ENCODE data around the gene SOX13.

SOX13 gene

GRCh38 chr1:204051718-204052117 is 21.2 kb upstream of the SOX13 start:
- no peaks in the 10 kb centered on the region for H3K36me3 ChIP-seq (ENCODE audit: insufficient read depth)
- H3K9ac ChIP-seq = no peak overlapping the region
- H3K4me2 ChIP-seq = no peak overlapping the region
- H3K4me1 ChIP-seq (ENCODE audit: low read depth, poor library complexity, severe bottlenecking) = no peaks in the 10 kb centered on the region
- H2AFZ ChIP-seq (ENCODE audit: low read depth) = no peak overlapping the region
- no peak overlapping the region for H3K27ac ChIP-seq
- no peak overlapping the region for H3K4me3 ChIP-seq (IDR thresholded peaks at IDR 0.05; ENCODE audit: insufficient read depth, low read depth, low read length)
- no peaks in the 10 kb centered on the region for H3K79me2 ChIP-seq (ENCODE audit: insufficient read depth, low read depth)
- no peaks in the 10 kb centered on the region for H3K27me3 ChIP-seq (ENCODE audit: insufficient read depth, low read depth)
- no peaks in the 10 kb centered on the region for H4K20me1 ChIP-seq (ENCODE audit: insufficient read depth)
- TF ChIP-seq, protein P1, sequence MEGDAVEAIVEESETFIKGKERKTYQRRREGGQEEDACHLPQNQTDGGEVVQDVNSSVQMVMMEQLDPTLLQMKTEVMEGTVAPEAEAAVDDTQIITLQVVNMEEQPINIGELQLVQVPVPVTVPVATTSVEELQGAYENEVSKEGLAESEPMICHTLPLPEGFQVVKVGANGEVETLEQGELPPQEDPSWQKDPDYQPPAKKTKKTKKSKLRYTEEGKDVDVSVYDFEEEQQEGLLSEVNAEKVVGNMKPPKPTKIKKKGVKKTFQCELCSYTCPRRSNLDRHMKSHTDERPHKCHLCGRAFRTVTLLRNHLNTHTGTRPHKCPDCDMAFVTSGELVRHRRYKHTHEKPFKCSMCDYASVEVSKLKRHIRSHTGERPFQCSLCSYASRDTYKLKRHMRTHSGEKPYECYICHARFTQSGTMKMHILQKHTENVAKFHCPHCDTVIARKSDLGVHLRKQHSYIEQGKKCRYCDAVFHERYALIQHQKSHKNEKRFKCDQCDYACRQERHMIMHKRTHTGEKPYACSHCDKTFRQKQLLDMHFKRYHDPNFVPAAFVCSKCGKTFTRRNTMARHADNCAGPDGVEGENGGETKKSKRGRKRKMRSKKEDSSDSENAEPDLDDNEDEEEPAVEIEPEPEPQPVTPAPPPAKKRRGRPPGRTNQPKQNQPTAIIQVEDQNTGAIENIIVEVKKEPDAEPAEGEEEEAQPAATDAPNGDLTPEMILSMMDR (conservative IDR thresholded peaks at IDR 0.05; ENCODE audit: low read depth, low read length) = no peak

- no peak overlapping the region for H3K4me2 ChIP-seq
- no peaks in the 10 kb centered on the region for H3K4me1 ChIP-seq (ENCODE audit: low read depth, poor library complexity, severe bottlenecking)
- H4K20me1 ChIP-seq (ENCODE audit: insufficient read depth) = no peaks in the 10 kb centered on the region
- no peak overlapping the region for H3K4me3 ChIP-seq (IDR thresholded peaks at IDR 0.05; ENCODE audit: insufficient read depth, low read depth, low read length)
- no peaks in the 10 kb centered on the region for H3K79me2 ChIP-seq (ENCODE audit: insufficient read depth, low read depth)
- H2AFZ ChIP-seq (ENCODE audit: low read depth) = no peak overlapping the region
- no peak overlapping the region for H3K27ac ChIP-seq
- no peaks in the 10 kb centered on the region for H3K36me3 ChIP-seq (ENCODE audit: insufficient read depth)
- TF ChIP-seq, protein P1 (conservative IDR thresholded peaks at IDR 0.05; ENCODE audit: low read depth, low read length) = no peak
- H3K9ac ChIP-seq = no peak overlapping the region
- no peaks in the 10 kb centered on the region for H3K27me3 ChIP-seq (ENCODE audit: insufficient read depth, low read depth)
Measured at GRCh38 chr1:204053893-204054292, 19.0 kb upstream of the SOX13 start.

- H3K4me3 ChIP-seq (IDR thresholded peaks at IDR 0.05; ENCODE audit: insufficient read depth, low read depth, low read length) = no peak overlapping the region
- H4K20me1 ChIP-seq (ENCODE audit: insufficient read depth) = no peaks in the 10 kb centered on the region
- no peak overlapping the region for H3K4me2 ChIP-seq
- no peaks in the 10 kb centered on the region for H3K27me3 ChIP-seq (ENCODE audit: insufficient read depth, low read depth)
- H2AFZ ChIP-seq (ENCODE audit: low read depth) = no peak overlapping the region
- H3K9ac ChIP-seq = no peak overlapping the region
- no peak overlapping the region for H3K27ac ChIP-seq
- TF ChIP-seq, protein P1 (conservative IDR thresholded peaks at IDR 0.05; ENCODE audit: low read depth, low read length) = no peak
- no peaks in the 10 kb centered on the region for H3K36me3 ChIP-seq (ENCODE audit: insufficient read depth)
- H3K79me2 ChIP-seq (ENCODE audit: insufficient read depth, low read depth) = no peaks in the 10 kb centered on the region
- no peaks in the 10 kb centered on the region for H3K4me1 ChIP-seq (ENCODE audit: low read depth, poor library complexity, severe bottlenecking)
Measured at GRCh38 chr1:204059970-204060369, 12.9 kb upstream of the SOX13 start.

DNA sequence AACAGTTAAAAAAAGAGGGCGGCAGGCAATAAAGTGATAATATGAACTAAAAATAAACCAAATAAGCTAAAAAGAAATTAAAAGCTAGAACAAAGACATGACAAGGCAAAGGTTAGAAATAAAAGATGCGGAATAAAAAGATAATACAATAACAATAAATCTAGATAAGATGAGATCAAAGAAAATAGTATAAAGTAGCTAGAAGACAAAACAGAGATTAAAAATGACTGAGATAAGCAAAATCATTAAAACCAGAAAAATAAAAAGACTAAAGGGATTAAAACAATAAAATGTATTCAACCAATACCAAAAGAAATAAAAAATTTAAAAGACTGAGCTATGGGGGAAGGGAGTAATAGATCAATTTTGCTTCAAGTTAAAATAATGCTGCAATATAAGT is 10.8 kb upstream of the SOX13 start:
- H3K79me2 ChIP-seq (ENCODE audit: insufficient read depth, low read depth) = no peaks in the 10 kb centered on the region
- H3K9ac ChIP-seq = no peak overlapping the region
- no peaks in the 10 kb centered on the region for H3K27me3 ChIP-seq (ENCODE audit: insufficient read depth, low read depth)
- H3K36me3 ChIP-seq (ENCODE audit: insufficient read depth) = no peaks in the 10 kb centered on the region
- H3K4me2 ChIP-seq = no peak overlapping the region
- TF ChIP-seq, protein P1 (conservative IDR thresholded peaks at IDR 0.05; ENCODE audit: low read depth, low read length) = no peak
- H4K20me1 ChIP-seq (ENCODE audit: insufficient read depth) = no peaks in the 10 kb centered on the region
- no peak overlapping the region for H2AFZ ChIP-seq (ENCODE audit: low read depth)
- H3K27ac ChIP-seq = no peak overlapping the region
- no peaks in the 10 kb centered on the region for H3K4me1 ChIP-seq (ENCODE audit: low read depth, poor library complexity, severe bottlenecking)
- H3K4me3 ChIP-seq (IDR thresholded peaks at IDR 0.05; ENCODE audit: insufficient read depth, low read depth, low read length) = no peak overlapping the region
